ENCODE results near the gene PRKN.

The PRKN gene

GRCh38 chr6:162058281-162058875 lies 669.2 kb downstream of the PRKN start:
- TF ChIP-seq CTCF (IDR thresholded peaks at IDR 0.05; ENCODE audit: borderline replicate concordance, extremely low read depth, low read length, poor library complexity, severe bottlenecking) (no peak), EZH2 (IDR thresholded peaks at IDR 0.05; ENCODE audit: borderline replicate concordance, low read depth, low read length, severe bottlenecking) (no peak)
- Histone ChIP-seq H3K79me2 (ENCODE audit: insufficient read depth, low read length) (no peaks in the 10 kb centered on the region), H3K9ac (ENCODE audit: low read depth, low read length) (no peak overlapping the region), H3K27ac (ENCODE audit: low read length) (no peak overlapping the region), H3K4me3 (ENCODE audit: low read depth in 1 of 2, low read length in 2 of 2) (no peak overlapping the region), H3K36me3 (ENCODE audit: insufficient read depth, low read length) (no peaks in the 10 kb centered on the region), H3K4me1 (ENCODE audit: insufficient read depth, low read length) (no peaks in the 10 kb centered on the region), H3K4me2 (ENCODE audit: insufficient read depth, low read length) (no peak overlapping the region), H2AFZ (ENCODE audit: low read depth, low read length) (no peak overlapping the region), H4K20me1 (ENCODE audit: insufficient read depth, low read length) (no peaks in the 10 kb centered on the region), H3K27me3 (ENCODE audit: insufficient read depth, low read length, poor library complexity) (no peaks in the 10 kb centered on the region), H3K9me3 (ENCODE audit: insufficient read depth, low read length, severe bottlenecking) (peaks cover 4% of the 10 kb centered on the region)
- ATAC-seq (ENCODE audit: insufficient read depth, low read depth) (no peak), DNase-seq (no peak)

- Histone ChIP-seq H3K4me1 (ENCODE audit: insufficient read depth, low read length) (no peaks in the 10 kb centered on the region), H3K27ac (ENCODE audit: low read length) (no peak overlapping the region), H3K9ac (ENCODE audit: low read depth, low read length) (no peak overlapping the region), H3K79me2 (ENCODE audit: insufficient read depth, low read length) (no peaks in the 10 kb centered on the region), H3K36me3 (ENCODE audit: insufficient read depth, low read length) (no peaks in the 10 kb centered on the region), H2AFZ (ENCODE audit: low read depth, low read length) (no peak overlapping the region), H4K20me1 (ENCODE audit: insufficient read depth, low read length) (no peaks in the 10 kb centered on the region), H3K27me3 (ENCODE audit: insufficient read depth, low read length, poor library complexity) (no peaks in the 10 kb centered on the region), H3K9me3 (ENCODE audit: insufficient read depth, low read length, severe bottlenecking) (peaks cover 4% of the 10 kb centered on the region), H3K4me3 (ENCODE audit: low read depth in 1 of 2, low read length in 2 of 2) (no peak overlapping the region), H3K4me2 (ENCODE audit: insufficient read depth, low read length) (no peak overlapping the region)
- DNase-seq (no peak), ATAC-seq (ENCODE audit: insufficient read depth, low read depth) (no peak)
- TF ChIP-seq EZH2 (IDR thresholded peaks at IDR 0.05; ENCODE audit: borderline replicate concordance, low read depth, low read length, severe bottlenecking): no peak
- TF ChIP-seq CTCF (IDR thresholded peaks at IDR 0.05; ENCODE audit: borderline replicate concordance, extremely low read depth, low read length, poor library complexity, severe bottlenecking): no peak
Observed at GRCh38 chr6:162056745-162057144, 670.8 kb downstream of the PRKN start.

GRCh38 chr6:162056061-162056460 lies 671.5 kb downstream of the PRKN start:
- DNase-seq: no peak
- TF ChIP-seq EZH2 (IDR thresholded peaks at IDR 0.05; ENCODE audit: borderline replicate concordance, low read depth, low read length, severe bottlenecking) (no peak), CTCF (IDR thresholded peaks at IDR 0.05; ENCODE audit: borderline replicate concordance, extremely low read depth, low read length, poor library complexity, severe bottlenecking) (no peak)
- Histone ChIP-seq H3K9me3 (ENCODE audit: insufficient read depth, low read length, severe bottlenecking) (peaks cover 4% of the 10 kb centered on the region), H2AFZ (ENCODE audit: low read depth, low read length) (no peak overlapping the region), H3K4me2 (ENCODE audit: insufficient read depth, low read length) (no peak overlapping the region), H3K79me2 (ENCODE audit: insufficient read depth, low read length) (no peaks in the 10 kb centered on the region), H3K36me3 (ENCODE audit: insufficient read depth, low read length) (no peaks in the 10 kb centered on the region), H3K4me3 (ENCODE audit: low read depth in 1 of 2, low read length in 2 of 2) (no peak overlapping the region), H3K27me3 (ENCODE audit: insufficient read depth, low read length, poor library complexity) (no peaks in the 10 kb centered on the region), H3K27ac (ENCODE audit: low read length) (no peak overlapping the region), H3K4me1 (ENCODE audit: insufficient read depth, low read length) (no peaks in the 10 kb centered on the region), H4K20me1 (ENCODE audit: insufficient read depth, low read length) (no peaks in the 10 kb centered on the region), H3K9ac (ENCODE audit: low read depth, low read length) (no peak overlapping the region)
- no peak for ATAC-seq (ENCODE audit: insufficient read depth, low read depth)

All from DND-41 (cell line).